SK-N-SH (cell line): Measurements from ENCODE around the gene RAB11B. TPM values are rescaled to one million over a fixed set of nuclear protein-coding genes. Genes with fewer than 3 reads are reported as not detected.

Experiments used
- CTCF ChIA-PET: fragments of 300-600, 350-600 bp; formaldehyde crosslinking; extraction: SDS; loops from one replicate; lab custom pipeline; 2021; lab: Yijun Ruan, JAX
- POLR2A ChIA-PET: fragments of 350-600 bp; sonication (Branson Sonifier 250); formaldehyde crosslinking; extraction: SDS; loops from one replicate; lab custom pipeline; 2020; ENCODE audit warnings: antibody characterized with exemption, inconsistent platforms; lab: Yijun Ruan, JAX
- DNase-seq: peaks from one replicate; pipeline ENCODE4 v3.0.0; 2012
- H2AFZ ChIP-seq: fragments of 200-600 bp; sonication (generic); 2 replicates; pipeline ENCODE4 v1.8.1; 2016; ENCODE audit warnings: antibody characterized with exemption, mild to moderate bottlenecking, low read depth
- H3F3A ChIP-seq: fragments of 200-600 bp; sonication (generic); replicated peaks from 2 replicates; pipeline ENCODE3; 2016; ENCODE audit warnings: antibody characterized with exemption, mild to moderate bottlenecking; ENCODE audit not compliant: insufficient read depth
- H3K27ac ChIP-seq, 2 experiments: fragments of 200-500 bp in 1 of 2; fragments of 200-600 bp in 1 of 2; sonication (Bioruptor generic) in 1 of 2; sonication (generic), shearing (Covaris generic) in 1 of 2; 2 replicates each; pipeline versions ENCODE4 v1.5.1 to v1.6.1; 2014 to 2016; ENCODE audit warnings: low read depth in 2 of 2, inconsistent platforms in 1 of 2, low read length in 1 of 2, mild to moderate bottlenecking in 1 of 2, mixed read lengths in 1 of 2
- H3K27me3 ChIP-seq: fragments of 200-600 bp; sonication (generic), shearing (Covaris generic); 2 replicates; pipeline ENCODE4 v1.6.1; 2016; ENCODE audit warnings: mixed run types; ENCODE audit not compliant: insufficient read depth
- H3K36me3 ChIP-seq, 2 experiments: fragments of 200-500 bp in 1 of 2; fragments of 200-600 bp in 1 of 2; sonication (Bioruptor generic) in 1 of 2; sonication (generic) in 1 of 2; replicated peaks in 1 of 2; 2 replicates each; pipeline versions ENCODE3 to v1.5.1; 2014 to 2016; ENCODE audit warnings: low read length in 1 of 2, mild to moderate bottlenecking in 1 of 2; ENCODE audit not compliant: insufficient read depth in 2 of 2, control insufficient read depth in 1 of 2
- H3K4me1 ChIP-seq, 2 experiments: fragments of 200-500 bp in 1 of 2; fragments of 200-600 bp in 1 of 2; sonication (Bioruptor generic) in 1 of 2; sonication (generic), shearing (Covaris generic) in 1 of 2; 2 replicates each; pipeline versions ENCODE4 v1.5.1 to v1.6.1; 2014 to 2016; ENCODE audit warnings: low read depth in 1 of 2, low read length in 1 of 2, mixed run types in 1 of 2; ENCODE audit not compliant: insufficient read depth in 2 of 2, control insufficient read depth in 1 of 2
- H3K4me2 ChIP-seq: fragments of 200-600 bp; sonication (generic), shearing (Covaris generic); 2 replicates; pipeline ENCODE4 v1.6.1; 2017; ENCODE audit warnings: mixed run types
- H3K4me3 ChIP-seq, 2 experiments: fragments of 200-500 bp in 1 of 2; fragments of 200-600 bp in 1 of 2; sonication (Bioruptor generic) in 1 of 2; sonication (generic), shearing (Covaris generic) in 1 of 2; 2 replicates each; pipeline versions ENCODE4 v1.5.1 to v1.8.1; 2014 to 2016; ENCODE audit warnings: low read depth in 2 of 2, inconsistent platforms in 1 of 2, low read length in 1 of 2, mild to moderate bottlenecking in 1 of 2, mixed read lengths in 1 of 2, moderate library complexity in 1 of 2
- H3K79me2 ChIP-seq: fragments of 200-600 bp; sonication (generic); 2 replicates; pipeline ENCODE4 v1.8.1; 2017; ENCODE audit warnings: mild to moderate bottlenecking; ENCODE audit not compliant: insufficient read depth
- H3K9ac ChIP-seq: fragments of 200-600 bp; sonication (generic); 2 replicates; pipeline ENCODE4 v1.6.1; 2017; ENCODE audit warnings: mixed run types
- H3K9me2 ChIP-seq: fragments of 200-600 bp; sonication (generic); 2 replicates; pipeline ENCODE4 v1.6.1; 2017; ENCODE audit warnings: mixed run types
- H3K9me3 ChIP-seq: fragments of 200-600 bp; sonication (generic); 2 replicates; pipeline ENCODE4 v1.6.1; 2017; ENCODE audit warnings: mixed run types, mild to moderate bottlenecking, moderate library complexity
- H4K20me1 ChIP-seq: fragments of 200-600 bp; sonication (generic); 2 replicates; pipeline ENCODE4 v1.6.1; 2017; ENCODE audit warnings: mild to moderate bottlenecking, mixed run types; ENCODE audit not compliant: insufficient read depth
- CHD2 ChIP-seq: fragments of 150-350 bp; IDR thresholded peaks from 2 replicates; pipeline ENCODE4 v1.6.1; 2018; ENCODE audit warnings: low read length; ENCODE audit not compliant: partially characterized antibody
- ELF1 ChIP-seq: IDR thresholded peaks from 2 replicates; pipeline ENCODE4 v1.4.0; 2012
- EZH2phosphoT487 ChIP-seq: fragments of 200-600 bp; sonication (generic); IDR thresholded peaks from 2 replicates; pipeline ENCODE4 v1.6.1; 2017; ENCODE audit warnings: low read depth, mixed run types, mild to moderate bottlenecking, antibody characterized with exemption, moderate library complexity, borderline replicate concordance
- FOSL2 ChIP-seq: IDR thresholded peaks from 2 replicates; pipeline ENCODE4 v1.4.0; 2012; ENCODE audit warnings: low read depth, mild to moderate bottlenecking, moderate library complexity, borderline replicate concordance
- FOXJ3 ChIP-seq: sonication (generic); formaldehyde crosslinking; IDR thresholded peaks from 2 replicates; pipeline ENCODE4 v1.5.1; 2020; ENCODE audit warnings: mild to moderate bottlenecking, missing genetic modification reagents
- FOXM1 ChIP-seq: IDR thresholded peaks from 2 replicates; pipeline ENCODE4 v1.4.0; 2012; ENCODE audit warnings: low read depth, mild to moderate bottlenecking
- GABPA ChIP-seq: IDR thresholded peaks from 2 replicates; pipeline ENCODE4 v1.4.0; 2012; ENCODE audit warnings: low read depth, mild to moderate bottlenecking
- GATA2 ChIP-seq: sonication (generic); formaldehyde crosslinking; IDR thresholded peaks from 2 replicates; pipeline ENCODE4 v1.5.0; 2020; ENCODE audit warnings: mild to moderate bottlenecking, missing genetic modification reagents
- JUND ChIP-seq: IDR thresholded peaks from 2 replicates; pipeline ENCODE4 v1.4.0; 2012
- MEF2A ChIP-seq: IDR thresholded peaks from 2 replicates; pipeline ENCODE4 v1.4.0; 2012; ENCODE audit warnings: low read depth, borderline replicate concordance
- MXI1 ChIP-seq: IDR thresholded peaks from 2 replicates; pipeline ENCODE4 v1.6.1; 2012; ENCODE audit warnings: mild to moderate bottlenecking, low read depth, low read length, improper control_type of control experiment
- NRF1 ChIP-seq: IDR thresholded peaks from 2 replicates; pipeline ENCODE4 v1.6.1; 2012; ENCODE audit warnings: low read depth, mild to moderate bottlenecking, low read length
- POLR2AphosphoS5 ChIP-seq: IDR thresholded peaks from 2 replicates; pipeline ENCODE4 v1.6.1; 2012; ENCODE audit warnings: low read depth, low read length
- RAD21 ChIP-seq: IDR thresholded peaks from 2 replicates; pipeline ENCODE4 v1.6.1; 2012; ENCODE audit warnings: mild to moderate bottlenecking, low read length
- RCOR1 ChIP-seq: fragments of 150-350 bp; IDR thresholded peaks from 2 replicates; pipeline ENCODE4 v1.6.1; 2017; ENCODE audit warnings: antibody characterized with exemption, low read length
- RFX5 ChIP-seq: IDR thresholded peaks from 2 replicates; pipeline ENCODE4 v1.6.1; 2012; ENCODE audit warnings: mild to moderate bottlenecking, improper control_type of control experiment, low read length
- RXRA ChIP-seq: IDR thresholded peaks from 2 replicates; pipeline ENCODE4 v1.4.0; 2012; ENCODE audit warnings: low read depth, mild to moderate bottlenecking, borderline replicate concordance
- SIN3A ChIP-seq: IDR thresholded peaks from 2 replicates; pipeline ENCODE4 v1.6.1; 2012; ENCODE audit warnings: low read depth, mild to moderate bottlenecking, low read length, moderate library complexity, borderline replicate concordance
- SMC3 ChIP-seq: IDR thresholded peaks from 2 replicates; pipeline ENCODE4 v1.6.1; 2012; ENCODE audit warnings: low read depth, low read length, improper control_type of control experiment
- TCF12 ChIP-seq: IDR thresholded peaks from 2 replicates; pipeline ENCODE4 v1.4.0; 2012
- TEAD4 ChIP-seq: IDR thresholded peaks from 2 replicates; pipeline ENCODE4 v1.4.0; 2012; ENCODE audit warnings: mild to moderate bottlenecking, borderline replicate concordance; ENCODE audit not compliant: insufficient read depth
- YY1 ChIP-seq: IDR thresholded peaks from 2 replicates; pipeline ENCODE4 v1.4.0; 2012; ENCODE audit warnings: low read depth, mild to moderate bottlenecking
- WGBS: methylation state at CpG from one replicate; pipeline ENCODE4 v1.1.6; 2017; ENCODE audit warnings: low lambda C conversion rate; 5-methylcytosine and 5-hydroxymethylcytosine counted together
- polyA plus RNA-seq, 3 experiments: library from polyadenylated mRNA; depleted of rRNA; stranded (reverse); fragments of >200 nt; gene quantifications; 2 replicates each; pipeline ENCODE4 v1.2.3, GENCODE V29; 2012
- TF ChIP-seq, protein P1 (sequence below): IDR thresholded peaks from 2 replicates; pipeline ENCODE4 v1.4.0; 2012; ENCODE audit warnings: low read depth, borderline replicate concordance
- TF ChIP-seq, protein P2 (sequence below): IDR thresholded peaks from 2 replicates; pipeline ENCODE4; 2012
- TF ChIP-seq, protein P3 (sequence below): fragments of 200-600 bp; sonication (generic); IDR thresholded peaks from 2 replicates; pipeline ENCODE4 v1.6.1; 2017; ENCODE audit warnings: antibody characterized with exemption, mild to moderate bottlenecking, moderate library complexity
- TF ChIP-seq, protein P4 (sequence below): fragments of 150-350 bp; IDR thresholded peaks from 2 replicates; pipeline ENCODE4 v1.6.1; 2017; ENCODE audit warnings: antibody characterized with exemption, low read length, low read depth, borderline replicate concordance
- TF ChIP-seq, protein P5 (sequence below): fragments of 150-350 bp; IDR thresholded peaks from 2 replicates; pipeline ENCODE4 v1.6.1; 2016; ENCODE audit warnings: mild to moderate bottlenecking, low read depth, low read length

Gene RAB11B
- polyA plus RNA-seq, 1 of the 3 experiments (the other 2 are of a cell fraction), result 127 TPM

DNA sequence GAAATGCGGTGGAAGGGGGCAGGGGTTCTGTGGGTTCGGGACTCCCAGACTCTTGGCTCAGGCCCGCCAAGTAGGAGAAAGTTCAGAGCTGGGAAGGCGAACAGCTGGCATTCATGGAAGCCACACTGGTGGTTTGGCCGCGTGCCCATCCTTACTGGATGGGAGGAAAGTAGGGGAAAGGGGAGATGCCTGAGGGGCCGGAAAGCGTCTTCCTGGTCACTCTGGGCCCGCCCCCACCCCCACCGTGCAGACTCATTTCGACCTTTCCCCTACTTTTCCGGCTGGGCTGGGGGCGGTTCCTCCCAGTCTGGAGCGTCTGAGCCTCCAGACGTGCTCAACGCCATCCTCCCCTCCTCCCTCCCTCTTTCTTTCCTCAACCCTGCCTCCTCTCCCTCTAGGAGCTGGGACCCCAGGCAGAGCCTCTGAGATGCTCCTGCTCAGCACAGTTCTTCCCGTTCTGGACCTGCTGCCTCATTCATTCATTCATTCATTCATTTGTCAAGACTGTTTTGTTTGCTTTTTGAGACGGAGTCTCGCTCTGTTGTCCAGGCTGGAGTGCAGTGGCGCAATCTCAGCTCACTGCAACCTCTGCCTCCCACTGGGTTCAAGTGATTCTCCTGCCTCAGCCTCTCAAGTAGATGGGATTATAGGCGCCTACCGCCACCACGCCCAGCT is 22.7 kb upstream of the RAB11B start:
- H3K4me2 ChIP-seq, result peak overlapping the region; percentile 97
- peaks cover 9% of the 10 kb centered on the region; the same call in 1 of the 2 replicates for H3K79me2 ChIP-seq
- peak overlapping the region; percentile 0 to 53; a peak in 3 of 4 replicates for H3K4me3 ChIP-seq
- 24% methylated on average over 23 of the region's 23 CpGs for WGBS
- peaks cover 0 to 7% of the 10 kb centered on the region in 2 experiments for H3K36me3 ChIP-seq
- POLR2A ChIA-PET, result no interaction called here
- H3F3A ChIP-seq, result peaks cover 17% of the 10 kb centered on the region
- DNase-seq, result peak; percentile 95
- peaks cover 24 to 30% of the 10 kb centered on the region in 2 experiments; a peak in 3 of 4 replicates for H3K4me1 ChIP-seq
- peak overlapping the region; percentile 29 to 81 for H3K27ac ChIP-seq
- H2AFZ ChIP-seq, result no peak overlapping the region
- no peak overlapping the region for H3K9ac ChIP-seq
- CTCF ChIA-PET, result interaction anchor here (0.7 to 5.0 kb wide), 5 partner anchors 13 to 213 kb away, joined by 3 to 51 read pairs (median 3); no protein-coding TSS in a partner anchor
- H3K9me3 ChIP-seq, result no peaks in the 10 kb centered on the region
- no peaks in the 10 kb centered on the region for H4K20me1 ChIP-seq
- no peaks in the 10 kb centered on the region for H3K9me2 ChIP-seq
- no peaks in the 10 kb centered on the region for H3K27me3 ChIP-seq
- TF ChIP-seq ELF1 (peak; percentile 71), TEAD4 (peak; percentile 84), SIN3A (peak; percentile 73; the same call in 1 of the 2 replicates), RFX5 (no peak), SMC3 (peak; percentile 23; the same call in 1 of the 2 replicates), MEF2A (no peak), POLR2AphosphoS5 (peak; percentile 83), CHD2 (peak; percentile 64), RCOR1 (peak; percentile 66), GATA2 (CRISPR knock-in tag) (no peak), GABPA (0 out of 2 replicates have a peak, but pooled peaks have one; percentile 35), FOXM1 (no peak), NRF1 (no peak), TCF12 (peak; percentile 97), RXRA (peak; percentile 100), FOSL2 (peak; percentile 46; the same call in 1 of the 2 replicates), RAD21 (no peak; the same call in none of the 2 replicates), MXI1 (peak; percentile 59; the same call in 1 of the 2 replicates), FOXJ3 (CRISPR knock-in tag) (no peak), JUND (no peak; the same call in 1 of the 2 replicates), EZH2phosphoT487 (no peak), YY1 (no peak)
- TF ChIP-seq, protein P1, sequence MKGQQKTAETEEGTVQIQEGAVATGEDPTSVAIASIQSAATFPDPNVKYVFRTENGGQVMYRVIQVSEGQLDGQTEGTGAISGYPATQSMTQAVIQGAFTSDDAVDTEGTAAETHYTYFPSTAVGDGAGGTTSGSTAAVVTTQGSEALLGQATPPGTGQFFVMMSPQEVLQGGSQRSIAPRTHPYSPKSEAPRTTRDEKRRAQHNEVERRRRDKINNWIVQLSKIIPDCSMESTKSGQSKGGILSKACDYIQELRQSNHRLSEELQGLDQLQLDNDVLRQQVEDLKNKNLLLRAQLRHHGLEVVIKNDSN, result no peak
- TF ChIP-seq, protein P2, sequence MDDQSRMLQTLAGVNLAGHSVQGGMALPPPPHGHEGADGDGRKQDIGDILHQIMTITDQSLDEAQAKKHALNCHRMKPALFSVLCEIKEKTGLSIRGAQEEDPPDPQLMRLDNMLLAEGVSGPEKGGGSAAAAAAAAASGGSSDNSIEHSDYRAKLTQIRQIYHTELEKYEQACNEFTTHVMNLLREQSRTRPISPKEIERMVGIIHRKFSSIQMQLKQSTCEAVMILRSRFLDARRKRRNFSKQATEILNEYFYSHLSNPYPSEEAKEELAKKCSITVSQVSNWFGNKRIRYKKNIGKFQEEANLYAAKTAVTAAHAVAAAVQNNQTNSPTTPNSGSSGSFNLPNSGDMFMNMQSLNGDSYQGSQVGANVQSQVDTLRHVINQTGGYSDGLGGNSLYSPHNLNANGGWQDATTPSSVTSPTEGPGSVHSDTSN, result peak; percentile 73
- TF ChIP-seq, protein P3, sequence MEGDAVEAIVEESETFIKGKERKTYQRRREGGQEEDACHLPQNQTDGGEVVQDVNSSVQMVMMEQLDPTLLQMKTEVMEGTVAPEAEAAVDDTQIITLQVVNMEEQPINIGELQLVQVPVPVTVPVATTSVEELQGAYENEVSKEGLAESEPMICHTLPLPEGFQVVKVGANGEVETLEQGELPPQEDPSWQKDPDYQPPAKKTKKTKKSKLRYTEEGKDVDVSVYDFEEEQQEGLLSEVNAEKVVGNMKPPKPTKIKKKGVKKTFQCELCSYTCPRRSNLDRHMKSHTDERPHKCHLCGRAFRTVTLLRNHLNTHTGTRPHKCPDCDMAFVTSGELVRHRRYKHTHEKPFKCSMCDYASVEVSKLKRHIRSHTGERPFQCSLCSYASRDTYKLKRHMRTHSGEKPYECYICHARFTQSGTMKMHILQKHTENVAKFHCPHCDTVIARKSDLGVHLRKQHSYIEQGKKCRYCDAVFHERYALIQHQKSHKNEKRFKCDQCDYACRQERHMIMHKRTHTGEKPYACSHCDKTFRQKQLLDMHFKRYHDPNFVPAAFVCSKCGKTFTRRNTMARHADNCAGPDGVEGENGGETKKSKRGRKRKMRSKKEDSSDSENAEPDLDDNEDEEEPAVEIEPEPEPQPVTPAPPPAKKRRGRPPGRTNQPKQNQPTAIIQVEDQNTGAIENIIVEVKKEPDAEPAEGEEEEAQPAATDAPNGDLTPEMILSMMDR, result no peak
- TF ChIP-seq, protein P4, sequence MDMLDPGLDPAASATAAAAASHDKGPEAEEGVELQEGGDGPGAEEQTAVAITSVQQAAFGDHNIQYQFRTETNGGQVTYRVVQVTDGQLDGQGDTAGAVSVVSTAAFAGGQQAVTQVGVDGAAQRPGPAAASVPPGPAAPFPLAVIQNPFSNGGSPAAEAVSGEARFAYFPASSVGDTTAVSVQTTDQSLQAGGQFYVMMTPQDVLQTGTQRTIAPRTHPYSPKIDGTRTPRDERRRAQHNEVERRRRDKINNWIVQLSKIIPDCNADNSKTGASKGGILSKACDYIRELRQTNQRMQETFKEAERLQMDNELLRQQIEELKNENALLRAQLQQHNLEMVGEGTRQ, result no peak
- TF ChIP-seq, protein P5, sequence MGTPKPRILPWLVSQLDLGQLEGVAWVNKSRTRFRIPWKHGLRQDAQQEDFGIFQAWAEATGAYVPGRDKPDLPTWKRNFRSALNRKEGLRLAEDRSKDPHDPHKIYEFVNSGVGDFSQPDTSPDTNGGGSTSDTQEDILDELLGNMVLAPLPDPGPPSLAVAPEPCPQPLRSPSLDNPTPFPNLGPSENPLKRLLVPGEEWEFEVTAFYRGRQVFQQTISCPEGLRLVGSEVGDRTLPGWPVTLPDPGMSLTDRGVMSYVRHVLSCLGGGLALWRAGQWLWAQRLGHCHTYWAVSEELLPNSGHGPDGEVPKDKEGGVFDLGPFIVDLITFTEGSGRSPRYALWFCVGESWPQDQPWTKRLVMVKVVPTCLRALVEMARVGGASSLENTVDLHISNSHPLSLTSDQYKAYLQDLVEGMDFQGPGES, result no peak
